ENCODE results near the gene CCSER1.
"Not testable (repeated sequence)": the region's sequence is repeated elsewhere in the genome, so short reads cannot be mapped to it uniquely, and the experiment has no call there.

Gene CCSER1

GRCh38 chr4:90911724-90912434, 784.7 kb downstream of the CCSER1 start:
- DNase-seq (ENCODE audit: low read depth in 3 of 3, low spot score in 1 of 3), result not testable (repeated sequence)

- DNase-seq (ENCODE audit: low read depth in 3 of 3, low spot score in 1 of 3), result no peak
Observed at GRCh38 chr4:90922174-90922573, 795.0 kb downstream of the CCSER1 start.

- DNase-seq (ENCODE audit: low read depth in 3 of 3, low spot score in 1 of 3), result no peak
Observed at GRCh38 chr4:90926957-90927356, 799.8 kb downstream of the CCSER1 start.

GRCh38 chr4:90943311-90943710, 816.1 kb downstream of the CCSER1 start:
- no peak for DNase-seq (ENCODE audit: low read depth in 3 of 3, low spot score in 1 of 3)

- DNase-seq (ENCODE audit: low read depth in 3 of 3, low spot score in 1 of 3), result no peak
Observed at GRCh38 chr4:90946945-90947344, 819.8 kb downstream of the CCSER1 start.

GRCh38 chr4:90950385-90950841, 823.2 kb downstream of the CCSER1 start:
- no peak for DNase-seq (ENCODE audit: low read depth in 3 of 3, low spot score in 1 of 3)

GRCh38 chr4:90951037-90951436, 823.8 kb downstream of the CCSER1 start:
- DNase-seq (ENCODE audit: low read depth in 3 of 3, low spot score in 1 of 3), result no peak

- no peak for DNase-seq (ENCODE audit: low read depth in 3 of 3, low spot score in 1 of 3)
Observed at GRCh38 chr4:90958256-90958895, 831.2 kb downstream of the CCSER1 start.

GRCh38 chr4:90960433-90960832, 833.2 kb downstream of the CCSER1 start:
- DNase-seq (ENCODE audit: low read depth in 3 of 3, low spot score in 1 of 3), result no peak

GRCh38 chr4:90960840-90961239, 833.6 kb downstream of the CCSER1 start:
- no peak for DNase-seq (ENCODE audit: low read depth in 3 of 3, low spot score in 1 of 3)

GRCh38 chr4:90970021-90970420, 842.8 kb downstream of the CCSER1 start:
- DNase-seq (ENCODE audit: low read depth in 3 of 3, low spot score in 1 of 3), result no peak

- DNase-seq (ENCODE audit: low read depth in 3 of 3, low spot score in 1 of 3), result no peak
Observed at GRCh38 chr4:90977726-90978125, 850.5 kb downstream of the CCSER1 start.

- DNase-seq (ENCODE audit: low read depth in 3 of 3, low spot score in 1 of 3), result no peak
Observed at GRCh38 chr4:90979556-90979955, 852.4 kb downstream of the CCSER1 start.

GRCh38 chr4:90982813-90983212, 855.6 kb downstream of the CCSER1 start:
- DNase-seq (ENCODE audit: low read depth in 3 of 3, low spot score in 1 of 3), result no peak

- no peak for DNase-seq (ENCODE audit: low read depth in 3 of 3, low spot score in 1 of 3)
Observed at GRCh38 chr4:90990284-90990683, 863.1 kb downstream of the CCSER1 start.

- no peak for DNase-seq (ENCODE audit: low read depth in 3 of 3, low spot score in 1 of 3)
Observed at GRCh38 chr4:90992213-90992612, 865.0 kb downstream of the CCSER1 start.

GRCh38 chr4:90994851-90995574, 867.8 kb downstream of the CCSER1 start:
- DNase-seq (ENCODE audit: low read depth in 3 of 3, low spot score in 1 of 3), result no peak

- DNase-seq (ENCODE audit: low read depth in 3 of 3, low spot score in 1 of 3), result no peak
Observed at GRCh38 chr4:90995996-90996395, 868.8 kb downstream of the CCSER1 start.

GRCh38 chr4:90996813-90997212, 869.6 kb downstream of the CCSER1 start:
- no peak for DNase-seq (ENCODE audit: low read depth in 3 of 3, low spot score in 1 of 3)

- no peak for DNase-seq (ENCODE audit: low read depth in 3 of 3, low spot score in 1 of 3)
Observed at GRCh38 chr4:91015861-91016260, 888.7 kb downstream of the CCSER1 start.

- no peak for DNase-seq (ENCODE audit: low read depth in 3 of 3, low spot score in 1 of 3)
Observed at GRCh38 chr4:91019513-91019912, 892.3 kb downstream of the CCSER1 start.
